Uterus (tissue), 4 donors: ENCODE results near the gene UBE4B. TPM values are rescaled to one million over a fixed set of nuclear protein-coding genes. Genes with fewer than 3 reads are reported as not detected.
A peak's percentile ranks its signal among the peaks of the same experiment; 100 is the strongest.

Experiments
- DNase-seq, 2 donors: peaks; one replicate each; pipeline ENCODE4 v3.0.0-alpha.2; 2019 to 2020
- H3K27ac ChIP-seq, 2 donors: fragments of 200-600 bp; sonication (generic); 1 replicate in 1 of 2; 2 replicates in 1 of 2; pipeline ENCODE4 v1.5.1; 2016 to 2018
- H3K27me3 ChIP-seq, 2 donors: fragments of 200-600 bp; sonication (generic); one replicate each; pipeline ENCODE4 v1.5.1; 2018 to 2019; ENCODE audit warnings: control low read depth in 1 of 2
- H3K36me3 ChIP-seq, 2 donors: fragments of 200-600 bp; sonication (generic); one replicate each; pipeline ENCODE4 v1.5.1; 2019; ENCODE audit warnings: control low read depth in 1 of 2
- H3K4me1 ChIP-seq, 2 donors: fragments of 200-600 bp; sonication (generic); one replicate each; pipeline ENCODE4 v1.5.1; 2018 to 2019; ENCODE audit warnings: control low read depth in 1 of 2
- H3K4me3 ChIP-seq, 2 donors: fragments of 200-600 bp; sonication (generic); 1 replicate in 1 of 2; 2 replicates in 1 of 2; pipeline ENCODE4 v1.5.1; 2018 to 2019; ENCODE audit warnings: mild to moderate bottlenecking in 1 of 2
- H3K9me3 ChIP-seq, 2 donors: fragments of 200-600 bp; sonication (generic); one replicate each; pipeline ENCODE4 v1.5.1; 2019; ENCODE audit warnings: control low read depth in 1 of 2
- POLR2A ChIP-seq, 2 donors: fragments of 450-650 bp; IDR thresholded peaks; one replicate each; pipeline ENCODE4 v1.6.1; 2016; ENCODE audit warnings: antibody characterized with exemption in 2 of 2, mild to moderate bottlenecking in 1 of 2, moderate library complexity in 1 of 2
- intact Hi-C: fragments of 100-400 bp; cut with DNase I; formaldehyde crosslinking; loops from one replicate; pipeline ENCODE4 v1.15.1; 2023; ENCODE audit warnings: low total_unique reads
- total RNA-seq, 4 donors: library from RNA; depleted of rRNA in 3 of 4; stranded (reverse); fragments of >200 nt in 3 of 4; gene quantifications; one replicate each; pipeline versions ENCODE4 v1.1.0 to v1.2.4, GENCODE V29; 2014 to 2023
- TF ChIP-seq, protein P1 (sequence below), 4 experiments: fragments of 200-600 bp in 2 of 4; fragments of 450-650 bp in 2 of 4; sonication (generic) in 2 of 4; IDR thresholded peaks; one replicate each; pipeline ENCODE4 v1.5.1; 2016 to 2019; ENCODE audit warnings: antibody characterized with exemption in 4 of 4, mild to moderate bottlenecking in 2 of 4, moderate library complexity in 1 of 4
- donor health status: DM: yes; HTN: yes; CAD: no.

The UBE4B gene
- total RNA-seq, 4 donors from 2014 or later = 15.4 to 54.2 (median 30.4) TPM

DNA sequence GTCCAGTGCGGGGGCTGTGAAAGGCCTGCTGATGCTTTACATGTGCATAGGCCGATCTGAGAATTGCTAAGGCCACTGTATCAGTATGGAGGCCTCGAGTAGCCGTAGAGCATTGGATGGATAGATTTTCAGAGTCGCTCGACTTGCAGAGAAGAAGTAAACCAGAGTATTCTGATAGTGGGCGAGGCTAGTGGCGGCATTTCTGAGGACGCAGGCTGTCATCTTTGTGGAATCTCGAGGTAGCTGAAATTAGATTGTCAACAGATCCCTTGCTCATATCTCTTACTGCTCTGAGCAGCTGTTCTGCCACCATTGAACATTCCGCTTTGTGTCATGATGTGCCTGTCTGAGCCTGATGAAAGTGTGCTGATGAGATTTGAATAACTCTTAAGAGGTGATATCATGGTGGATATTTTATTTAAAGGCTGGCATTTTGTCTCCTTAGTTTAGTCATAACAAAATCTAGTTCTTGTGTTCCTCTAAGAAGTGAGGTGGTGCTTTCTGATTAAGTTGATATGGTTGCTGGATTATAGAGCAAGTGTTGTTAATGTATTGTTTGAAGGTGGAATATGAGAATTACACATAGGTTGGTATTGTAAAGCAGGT, 179.2 kb downstream of the UBE4B start:
- no peak for DNase-seq
- intact Hi-C loops = no loop called here
- Histone ChIP-seq H3K9me3 (no peaks in the 10 kb centered on the region), H3K4me1 (peaks cover 0 to 10% of the 10 kb centered on the region in 2 donors), H3K4me3 (peak overlapping the region; percentile 71 to 98), H3K27ac (peak overlapping the region; percentile 99 to 100), H3K36me3 (no peaks in the 10 kb centered on the region), H3K27me3 (no peaks in the 10 kb centered on the region)
- no peak for TF ChIP-seq POLR2A (IDR thresholded peaks at IDR 0.05)
- TF ChIP-seq, protein P1, sequence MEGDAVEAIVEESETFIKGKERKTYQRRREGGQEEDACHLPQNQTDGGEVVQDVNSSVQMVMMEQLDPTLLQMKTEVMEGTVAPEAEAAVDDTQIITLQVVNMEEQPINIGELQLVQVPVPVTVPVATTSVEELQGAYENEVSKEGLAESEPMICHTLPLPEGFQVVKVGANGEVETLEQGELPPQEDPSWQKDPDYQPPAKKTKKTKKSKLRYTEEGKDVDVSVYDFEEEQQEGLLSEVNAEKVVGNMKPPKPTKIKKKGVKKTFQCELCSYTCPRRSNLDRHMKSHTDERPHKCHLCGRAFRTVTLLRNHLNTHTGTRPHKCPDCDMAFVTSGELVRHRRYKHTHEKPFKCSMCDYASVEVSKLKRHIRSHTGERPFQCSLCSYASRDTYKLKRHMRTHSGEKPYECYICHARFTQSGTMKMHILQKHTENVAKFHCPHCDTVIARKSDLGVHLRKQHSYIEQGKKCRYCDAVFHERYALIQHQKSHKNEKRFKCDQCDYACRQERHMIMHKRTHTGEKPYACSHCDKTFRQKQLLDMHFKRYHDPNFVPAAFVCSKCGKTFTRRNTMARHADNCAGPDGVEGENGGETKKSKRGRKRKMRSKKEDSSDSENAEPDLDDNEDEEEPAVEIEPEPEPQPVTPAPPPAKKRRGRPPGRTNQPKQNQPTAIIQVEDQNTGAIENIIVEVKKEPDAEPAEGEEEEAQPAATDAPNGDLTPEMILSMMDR (IDR thresholded peaks at IDR 0.05) = no peak

DNA sequence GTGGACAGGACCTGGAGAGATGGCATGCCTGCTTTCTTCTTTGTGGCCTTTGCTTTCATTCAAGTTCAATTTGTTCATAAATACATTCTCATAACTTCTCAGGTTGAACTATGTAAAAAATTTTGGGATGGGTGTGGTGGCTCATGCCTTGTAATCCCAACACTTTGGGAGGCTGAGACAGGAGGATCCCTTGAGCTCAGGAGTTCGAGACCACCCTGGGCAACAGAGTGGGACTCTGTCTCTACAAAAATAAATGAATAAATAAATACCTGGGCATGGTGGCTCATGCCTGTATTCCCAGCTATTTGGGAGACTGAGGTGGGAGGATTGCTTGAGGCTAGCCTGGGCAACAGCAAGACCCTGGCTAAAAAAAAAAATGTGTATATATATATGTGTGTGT, 179.7 kb downstream of the UBE4B start:
- Histone ChIP-seq H3K4me3 (peak overlapping the region in 1 of 2 donors; percentile 98), H3K4me1 (peaks cover 0 to 13% of the 10 kb centered on the region in 2 donors), H3K27ac (peak overlapping the region; percentile 99 to 100), H3K9me3 (no peaks in the 10 kb centered on the region), H3K36me3 (no peaks in the 10 kb centered on the region), H3K27me3 (no peaks in the 10 kb centered on the region)
- TF ChIP-seq POLR2A (IDR thresholded peaks at IDR 0.05) = no peak
- TF ChIP-seq, protein P1 (IDR thresholded peaks at IDR 0.05) = no peak
- DNase-seq = no peak
- intact Hi-C loops = no loop called here

DNA sequence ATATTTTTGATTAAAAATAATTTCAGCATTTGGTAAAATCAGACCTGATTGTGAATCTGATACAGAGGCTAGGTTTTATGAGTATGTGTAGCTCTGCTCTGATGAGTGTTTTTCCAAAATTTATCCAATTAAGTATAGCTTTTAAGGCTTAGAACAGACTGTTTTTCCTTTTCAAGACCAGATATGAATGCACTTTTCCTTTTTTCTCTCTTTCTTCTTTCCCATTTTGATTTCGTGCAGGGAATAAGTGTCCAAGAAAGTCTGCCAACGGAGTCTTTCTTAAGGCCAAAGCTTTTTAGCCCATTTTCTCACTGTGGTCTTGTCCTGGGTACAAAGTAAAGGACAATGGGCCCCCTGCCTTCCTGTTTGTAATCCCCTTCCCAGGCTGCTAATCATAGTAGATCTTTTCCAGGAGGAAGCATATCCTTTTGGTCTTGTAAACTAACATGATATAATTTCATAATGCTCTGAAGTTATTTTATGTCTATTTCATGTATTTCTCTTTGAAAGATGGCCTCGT, 180.5 kb downstream of the UBE4B start:
- intact Hi-C loops = no loop called here
- Histone ChIP-seq H3K9me3 (no peaks in the 10 kb centered on the region), H3K36me3 (no peaks in the 10 kb centered on the region), H3K4me3 (no peak overlapping the region), H3K4me1 (peaks cover 0 to 19% of the 10 kb centered on the region in 2 donors), H3K27ac (peak overlapping the region; percentile 99 to 100), H3K27me3 (no peaks in the 10 kb centered on the region)
- DNase-seq = no peak
- no peak for TF ChIP-seq POLR2A (IDR thresholded peaks at IDR 0.05)
- TF ChIP-seq, protein P1 (IDR thresholded peaks at IDR 0.05) = no peak

DNA sequence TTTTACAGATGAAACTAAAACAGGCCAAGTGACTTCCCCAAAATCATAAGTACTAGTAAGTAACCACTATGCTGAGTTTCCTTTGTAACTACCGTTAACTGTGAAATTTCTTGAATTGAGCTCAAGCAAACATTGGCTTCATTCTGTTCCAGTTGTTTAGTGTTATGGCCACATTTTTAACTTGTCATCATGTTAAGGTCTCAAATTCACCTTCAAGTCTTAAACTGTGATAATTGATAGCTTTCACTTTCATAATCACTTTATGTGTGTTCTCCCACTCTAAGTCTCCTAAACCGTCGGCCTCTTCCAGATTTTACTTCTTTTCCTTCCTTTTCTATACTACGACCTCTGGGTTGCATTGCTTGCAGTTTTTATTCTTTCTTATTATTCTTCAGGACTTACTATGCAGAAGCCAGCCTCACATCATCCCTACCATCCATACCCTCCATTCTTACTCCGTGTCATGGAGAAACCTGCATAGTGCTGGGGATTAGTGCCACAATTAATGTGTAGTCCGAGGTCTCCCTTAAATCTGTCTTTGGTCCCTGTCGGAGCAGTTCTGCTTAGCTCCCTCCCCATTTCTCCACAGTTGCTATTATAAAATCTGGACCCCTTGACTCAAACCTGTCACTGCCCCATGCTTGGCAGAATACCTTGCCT, 183.5 kb downstream of the UBE4B start:
- no peaks in the 10 kb centered on the region for H3K36me3 ChIP-seq
- H3K4me3 ChIP-seq = peak overlapping the region in 1 of 2 donors; percentile 5
- no peak for DNase-seq
- H3K9me3 ChIP-seq = no peaks in the 10 kb centered on the region
- peak overlapping the region; percentile 23 to 65 for H3K27ac ChIP-seq
- intact Hi-C loops = no loop called here
- no peaks in the 10 kb centered on the region for H3K27me3 ChIP-seq
- H3K4me1 ChIP-seq = peaks cover 0 to 19% of the 10 kb centered on the region in 2 donors
- no peak for TF ChIP-seq POLR2A (IDR thresholded peaks at IDR 0.05)
- TF ChIP-seq, protein P1 (IDR thresholded peaks at IDR 0.05) = no peak
